CD14-positive monocyte (primary cell): ENCODE data around the gene GGA3. TPM values are rescaled to one million over a fixed set of nuclear protein-coding genes. Genes with fewer than 3 reads are reported as not detected.

ENCODE experiments used
- DNase-seq, 3 donors: peaks; one replicate each; pipeline ENCODE4 v3.0.0-alpha.2; 2011 to 2022
- H2AFZ ChIP-seq: 2 replicates; pipeline ENCODE4 v1.6.0; 2012; ENCODE audit warnings: mild to moderate bottlenecking, low read depth, low read length, inconsistent platforms; ENCODE audit not compliant: insufficient read depth, poor library complexity, severe bottlenecking
- H3K27ac ChIP-seq, 2 donors: 1 replicate in 1 of 2; 2 replicates in 1 of 2; pipeline ENCODE4 v1.5.1; 2012 to 2013; ENCODE audit warnings: low read length in 2 of 2, control low read depth in 1 of 2, inconsistent platforms in 1 of 2, low read depth in 1 of 2, mild to moderate bottlenecking in 1 of 2
- H3K27me3 ChIP-seq, 2 donors: one replicate each; pipeline versions ENCODE4 v1.6.0 to v1.6.1; 2011 to 2013; ENCODE audit warnings: low read length in 2 of 2; ENCODE audit not compliant: control insufficient read depth in 2 of 2, insufficient read depth in 2 of 2
- H3K36me3 ChIP-seq, 2 donors: replicated peaks in 1 of 2; 1 replicate in 1 of 2; 2 replicates in 1 of 2; pipeline versions ENCODE4 v1.5.1 to v1.6.1; 2012 to 2013; ENCODE audit warnings: low read length in 2 of 2, control low read depth in 1 of 2, inconsistent platforms in 1 of 2, mild to moderate bottlenecking in 1 of 2; ENCODE audit not compliant: insufficient read depth in 2 of 2, control insufficient read depth in 1 of 2
- H3K4me1 ChIP-seq, 2 donors: 1 replicate in 1 of 2; 2 replicates in 1 of 2; pipeline versions ENCODE4 v1.5.1 to v1.6.1; 2012 to 2013; ENCODE audit warnings: low read length in 2 of 2, control low read depth in 1 of 2, inconsistent platforms in 1 of 2, mild to moderate bottlenecking in 1 of 2, moderate library complexity in 1 of 2; ENCODE audit not compliant: insufficient read depth in 2 of 2, control insufficient read depth in 1 of 2
- H3K4me2 ChIP-seq: replicated peaks from 2 replicates; pipeline ENCODE3; 2012; ENCODE audit warnings: low read length, moderate library complexity, mild to moderate bottlenecking; ENCODE audit not compliant: poor library complexity, severe bottlenecking; ENCODE audit errors: extremely low read depth
- H3K4me3 ChIP-seq, 3 experiments: fragments of 200-600 bp in 1 of 3; sonication (generic) in 1 of 3; replicated peaks in 1 of 3; 1 replicate in 2 of 3; 2 replicates in 1 of 3; pipeline ENCODE4 v1.5.1; 2011 to 2013; ENCODE audit warnings: low read length in 3 of 3, mild to moderate bottlenecking in 3 of 3, control low read depth in 2 of 3, low read depth in 2 of 3, inconsistent platforms in 1 of 3, moderate library complexity in 1 of 3
- H3K79me2 ChIP-seq: 2 replicates; pipeline ENCODE4 v1.6.0; 2012; ENCODE audit warnings: mild to moderate bottlenecking, control low read depth, inconsistent platforms, low read length, moderate library complexity; ENCODE audit not compliant: insufficient read depth
- H3K9ac ChIP-seq: 2 replicates; pipeline ENCODE4 v1.6.0; 2017; ENCODE audit warnings: low read length, mild to moderate bottlenecking; ENCODE audit not compliant: insufficient read depth, poor library complexity, severe bottlenecking
- H3K9me3 ChIP-seq, 2 donors: replicated peaks in 1 of 2; 1 replicate in 1 of 2; 2 replicates in 1 of 2; pipeline versions ENCODE4 v1.5.1 to v1.6.1; 2012 to 2013; ENCODE audit warnings: low read length in 2 of 2, control low read depth in 1 of 2; ENCODE audit not compliant: control insufficient read depth in 1 of 2, insufficient read depth in 1 of 2
- H4K20me1 ChIP-seq: 2 replicates; pipeline ENCODE4 v1.6.0; 2012; ENCODE audit warnings: mild to moderate bottlenecking, low read length, control low read depth, moderate library complexity; ENCODE audit not compliant: insufficient read depth
- H3K27ac Mint-ChIP-seq, 7 donors: one replicate each; pipeline ENCODE4 v1.8.0; 2020; ENCODE audit warnings: mild to moderate bottlenecking in 7 of 7, mixed read lengths in 7 of 7, moderate library complexity in 6 of 7, inconsistent platforms in 2 of 7
- H3K27me3 Mint-ChIP-seq, 3 donors: one replicate each; pipeline ENCODE4 v1.8.0; 2021 to 2022; ENCODE audit warnings: low read depth in 3 of 3, mild to moderate bottlenecking in 3 of 3, mixed read lengths in 3 of 3, moderate library complexity in 3 of 3, inconsistent platforms in 1 of 3
- H3K36me3 Mint-ChIP-seq, 2 donors: one replicate each; pipeline ENCODE4 v1.8.0; 2020; ENCODE audit warnings: mixed read lengths in 2 of 2, inconsistent platforms in 1 of 2, mild to moderate bottlenecking in 1 of 2
- H3K4me1 Mint-ChIP-seq: one replicate; pipeline ENCODE4 v1.8.0; 2020; ENCODE audit warnings: mild to moderate bottlenecking, mixed read lengths
- H3K4me3 Mint-ChIP-seq, 2 donors: one replicate each; pipeline ENCODE4 v1.8.0; 2020; ENCODE audit warnings: mild to moderate bottlenecking in 2 of 2, mixed read lengths in 2 of 2, moderate library complexity in 1 of 2
- H3K9me3 Mint-ChIP-seq, 7 donors: one replicate each; pipeline ENCODE4 v1.8.0; 2020 to 2022; ENCODE audit warnings: mixed read lengths in 7 of 7, mild to moderate bottlenecking in 6 of 7, moderate library complexity in 6 of 7, inconsistent platforms in 2 of 7
- WGBS: methylation state at CpG from one replicate; pipeline ENCODE4 v1.1.5; 2013; ENCODE audit warnings: missing lambda C conversion rate; ENCODE audit not compliant: insufficient coverage; 5-methylcytosine and 5-hydroxymethylcytosine counted together
- intact Hi-C, 2 donors: fragments of 100-400 bp; cut with micrococcal nuclease; formaldehyde crosslinking; loops; one replicate each; pipeline versions ENCODE4 v1.15.0 to v1.15.1; 2023
- polyA plus RNA-seq, 3 donors: library from polyadenylated mRNA; depleted of rRNA in 1 of 3; unstranded in 2 of 3; stranded (reverse) in 1 of 3; fragments of 300-500 nt in 2 of 3; fragments of >200 nt in 1 of 3; fragmentation: Illumina TruSeq in 2 of 3; gene quantifications; 1 replicate in 2 of 3; 2 replicates in 1 of 3; pipeline ENCODE4 v1.2.3, GENCODE V29; 2012 to 2021
- TF ChIP-seq, protein P1 (sequence below): fragments of 200-600 bp; IDR thresholded peaks from one replicate; pipeline ENCODE4 v1.8.0; 2022; ENCODE audit warnings: antibody characterized with exemption, mild to moderate bottlenecking

Gene GGA3
- polyA plus RNA-seq, 3 donors = 4.3 to 162 (median 15.7) TPM

- Histone ChIP-seq H3K4me2 (peak overlapping the region; percentile 100), H3K4me1 (peaks cover 50 to 53% of the 10 kb centered on the region in 2 donors), H3K79me2 (peaks cover 67% of the 10 kb centered on the region), H3K27me3 (no peaks in the 10 kb centered on the region), H3K9me3 (no peaks in the 10 kb centered on the region), H4K20me1 (peaks cover 17% of the 10 kb centered on the region), H3K9ac (peak overlapping the region; percentile 97), H2AFZ (peak overlapping the region; percentile 54), H3K36me3 (peaks cover 17 to 21% of the 10 kb centered on the region in 2 donors), H3K27ac (peak overlapping the region; percentile 98 to 100), H3K4me3 (peak overlapping the region; percentile 52 to 96 (median 92))
- DNase-seq = peak; percentile 90 to 91 (median 91)
- WGBS = 1% methylated on average over 7 of the region's 26 CpGs
- peaks cover 0 to 1% (median 0%) of the 10 kb centered on the region in 7 donors for H3K9me3 Mint-ChIP-seq
- TF ChIP-seq, protein P1, sequence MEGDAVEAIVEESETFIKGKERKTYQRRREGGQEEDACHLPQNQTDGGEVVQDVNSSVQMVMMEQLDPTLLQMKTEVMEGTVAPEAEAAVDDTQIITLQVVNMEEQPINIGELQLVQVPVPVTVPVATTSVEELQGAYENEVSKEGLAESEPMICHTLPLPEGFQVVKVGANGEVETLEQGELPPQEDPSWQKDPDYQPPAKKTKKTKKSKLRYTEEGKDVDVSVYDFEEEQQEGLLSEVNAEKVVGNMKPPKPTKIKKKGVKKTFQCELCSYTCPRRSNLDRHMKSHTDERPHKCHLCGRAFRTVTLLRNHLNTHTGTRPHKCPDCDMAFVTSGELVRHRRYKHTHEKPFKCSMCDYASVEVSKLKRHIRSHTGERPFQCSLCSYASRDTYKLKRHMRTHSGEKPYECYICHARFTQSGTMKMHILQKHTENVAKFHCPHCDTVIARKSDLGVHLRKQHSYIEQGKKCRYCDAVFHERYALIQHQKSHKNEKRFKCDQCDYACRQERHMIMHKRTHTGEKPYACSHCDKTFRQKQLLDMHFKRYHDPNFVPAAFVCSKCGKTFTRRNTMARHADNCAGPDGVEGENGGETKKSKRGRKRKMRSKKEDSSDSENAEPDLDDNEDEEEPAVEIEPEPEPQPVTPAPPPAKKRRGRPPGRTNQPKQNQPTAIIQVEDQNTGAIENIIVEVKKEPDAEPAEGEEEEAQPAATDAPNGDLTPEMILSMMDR = peak; percentile 71
- H3K27ac Mint-ChIP-seq = peak overlapping the region; percentile 100
- H3K36me3 Mint-ChIP-seq = peaks cover 12 to 21% of the 10 kb centered on the region in 2 donors
- H3K4me3 Mint-ChIP-seq = peak overlapping the region; percentile 91 to 96
- intact Hi-C loops = loop anchor here (1.0 to 5.0 kb wide), 5 partner anchors 33 to 123 kb away; partner anchors contain the start of gene GRB2 (in 1 of the 2)
- peaks cover 48% of the 10 kb centered on the region for H3K4me1 Mint-ChIP-seq
- no peaks in the 10 kb centered on the region for H3K27me3 Mint-ChIP-seq
Measured at GRCh38 chr17:75289832-75290337, 28.5 kb upstream of the GGA3 start.

DNA sequence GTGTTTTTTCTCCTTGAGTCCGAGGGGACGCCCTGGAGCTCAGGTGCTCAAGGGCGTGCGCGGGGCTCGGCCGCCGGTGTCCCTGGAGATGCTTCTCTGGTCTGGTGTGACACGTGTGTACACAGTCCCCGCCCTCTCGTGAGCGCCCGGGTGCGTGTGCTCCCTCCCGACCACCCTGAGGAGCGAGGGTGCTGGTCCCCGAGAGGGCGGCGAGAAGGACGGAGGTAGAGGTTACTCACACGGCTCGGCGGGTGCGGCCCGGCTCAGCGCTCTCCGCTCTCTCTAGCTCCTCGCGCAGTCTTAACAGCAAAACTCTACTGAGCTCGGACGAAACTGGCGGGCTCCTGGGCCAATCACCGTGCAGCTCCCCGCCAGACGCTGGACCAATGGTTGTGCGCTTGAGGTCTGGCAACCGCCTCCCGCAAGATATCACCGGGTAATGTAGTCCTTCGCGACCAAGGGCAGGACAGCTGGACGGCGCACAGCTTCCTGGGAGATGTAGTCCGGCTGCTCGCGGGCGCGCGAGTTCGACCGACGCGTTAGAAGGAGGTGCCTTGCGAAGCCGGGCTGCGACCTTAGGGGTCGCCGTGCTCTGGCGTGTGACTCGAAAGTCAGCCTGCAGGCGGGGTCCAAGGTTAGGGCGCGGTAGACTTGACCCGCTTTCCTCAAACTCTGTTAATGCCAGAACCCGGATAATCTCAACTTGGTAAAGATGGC, 27.9 kb upstream of the GGA3 start, which contains the start of gene SLC25A19:
SLC25A19 (minus strand) TSS at position 319 of the 717 bp plus-strand sequence. CDS start 2,669 bp downstream, outside the sequence.
- Mint-ChIP-seq H3K9me3 (no peaks in the 10 kb centered on the region), H3K4me1 (peaks cover 42% of the 10 kb centered on the region), H3K27me3 (no peaks in the 10 kb centered on the region), H3K4me3 (peak within 1 kb of the TSS; percentile 91 to 96), H3K27ac (peak within 1 kb of the TSS; percentile 100), H3K36me3 (peaks cover 12 to 21% of the 10 kb centered on the region in 2 donors)
- Histone ChIP-seq H3K9me3 (no peaks in the 10 kb centered on the region), H3K27ac (peak within 1 kb of the TSS; percentile 98 to 100), H3K4me2 (peak within 1 kb of the TSS; percentile 100), H3K4me3 (peak within 1 kb of the TSS; percentile 52 to 96 (median 92)), H3K4me1 (peaks cover 44 to 47% of the 10 kb centered on the region in 2 donors), H4K20me1 (peaks cover 17% of the 10 kb centered on the region), H3K9ac (peak within 1 kb of the TSS; percentile 97), H3K27me3 (no peaks in the 10 kb centered on the region), H3K79me2 (peaks cover 66% of the 10 kb centered on the region), H2AFZ (peak within 1 kb of the TSS; percentile 87), H3K36me3 (peaks cover 18 to 26% of the 10 kb centered on the region in 2 donors)
- DNase-seq = peak; percentile 97 to 98 (median 97)
- WGBS = under 1% methylated on average over 61 of the region's 65 CpGs
- TF ChIP-seq, protein P1 = no peak
- intact Hi-C loops = loop anchor here in 1 of 2 donors (2.0 to 5.0 kb wide), 2 partner anchors 103 to 124 kb away; no protein-coding TSS in a partner anchor
